OCI-LY1 (cell line): ENCODE data around the gene BMPR1A.

ENCODE experiments used
- EZH2 ChIP-seq: fragments of 200-600 bp; sonication (generic), shearing (Covaris generic); IDR thresholded peaks from 2 replicates; pipeline ENCODE4 v1.8.0; 2017; ENCODE audit warnings: borderline replicate concordance, mixed run types, mild to moderate bottlenecking, antibody characterized with exemption, low read length, moderate library complexity, mixed read lengths
- TF ChIP-seq, protein P1 (sequence below): fragments of 200-600 bp; sonication (generic), shearing (Covaris generic); IDR thresholded peaks from 2 replicates; pipeline ENCODE4 v1.5.1; 2017; ENCODE audit warnings: mild to moderate bottlenecking, antibody characterized with exemption, low read length, moderate library complexity, mixed read lengths

DNA sequence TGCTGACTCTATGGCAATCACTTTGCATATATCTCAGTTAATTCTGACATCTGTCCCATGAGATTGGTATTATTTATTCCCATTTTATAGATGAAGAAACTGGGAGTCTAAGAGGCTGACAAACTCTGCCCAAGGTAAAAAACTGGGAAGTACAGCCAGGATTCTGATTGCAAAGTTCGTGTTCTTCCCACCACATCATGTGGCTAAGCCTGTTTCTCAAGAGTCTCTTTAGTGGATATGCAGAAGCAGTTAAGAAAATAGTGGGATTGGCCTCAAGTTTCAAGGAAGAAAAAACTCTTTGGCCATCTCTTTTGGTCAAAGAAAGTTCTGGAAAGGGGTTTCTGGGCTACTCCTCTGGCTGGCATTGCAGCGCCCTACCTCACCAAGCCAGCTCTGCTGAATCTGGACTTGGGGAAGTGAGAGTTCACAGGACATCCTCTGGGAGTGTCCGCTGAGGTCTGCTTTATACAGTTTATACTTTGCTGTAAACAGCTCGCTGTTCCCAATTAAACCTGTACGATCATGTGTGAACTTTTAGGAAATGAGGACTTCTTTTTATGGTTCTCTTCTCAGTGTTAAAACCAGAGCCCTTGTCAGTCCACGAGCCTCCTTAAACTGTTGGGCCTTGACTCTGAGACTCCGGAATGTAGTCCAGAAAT lies 12.2 kb upstream of the BMPR1A start:
- TF ChIP-seq, protein P1, sequence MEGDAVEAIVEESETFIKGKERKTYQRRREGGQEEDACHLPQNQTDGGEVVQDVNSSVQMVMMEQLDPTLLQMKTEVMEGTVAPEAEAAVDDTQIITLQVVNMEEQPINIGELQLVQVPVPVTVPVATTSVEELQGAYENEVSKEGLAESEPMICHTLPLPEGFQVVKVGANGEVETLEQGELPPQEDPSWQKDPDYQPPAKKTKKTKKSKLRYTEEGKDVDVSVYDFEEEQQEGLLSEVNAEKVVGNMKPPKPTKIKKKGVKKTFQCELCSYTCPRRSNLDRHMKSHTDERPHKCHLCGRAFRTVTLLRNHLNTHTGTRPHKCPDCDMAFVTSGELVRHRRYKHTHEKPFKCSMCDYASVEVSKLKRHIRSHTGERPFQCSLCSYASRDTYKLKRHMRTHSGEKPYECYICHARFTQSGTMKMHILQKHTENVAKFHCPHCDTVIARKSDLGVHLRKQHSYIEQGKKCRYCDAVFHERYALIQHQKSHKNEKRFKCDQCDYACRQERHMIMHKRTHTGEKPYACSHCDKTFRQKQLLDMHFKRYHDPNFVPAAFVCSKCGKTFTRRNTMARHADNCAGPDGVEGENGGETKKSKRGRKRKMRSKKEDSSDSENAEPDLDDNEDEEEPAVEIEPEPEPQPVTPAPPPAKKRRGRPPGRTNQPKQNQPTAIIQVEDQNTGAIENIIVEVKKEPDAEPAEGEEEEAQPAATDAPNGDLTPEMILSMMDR = no peak
- no peak for TF ChIP-seq EZH2
